H1 (cell line): ENCODE results near the gene TNFSF18.

ENCODE experiments used
- CTCF ChIP-seq, 3 experiments: IDR thresholded peaks; 1 replicate in 2 of 3; 2 replicates in 1 of 3; pipeline versions ENCODE4 v1.5.1 to v1.6.1; 2011; ENCODE audit warnings: low read length in 3 of 3, mild to moderate bottlenecking in 3 of 3, inconsistent platforms in 2 of 3, low read depth in 1 of 3, moderate library complexity in 1 of 3; ENCODE audit not compliant: insufficient read depth in 1 of 3; ENCODE audit errors: control extremely low read depth in 1 of 3
- GABPA ChIP-seq: IDR thresholded peaks from 2 replicates; pipeline ENCODE4 v1.6.1; 2011; ENCODE audit warnings: mild to moderate bottlenecking, low read length, moderate library complexity, borderline replicate concordance; ENCODE audit not compliant: insufficient read depth
- POLR2A ChIP-seq, 2 experiments: IDR thresholded peaks; 1 replicate in 1 of 2; 2 replicates in 1 of 2; pipeline ENCODE4 v1.6.1; 2011; ENCODE audit warnings: low read depth in 2 of 2, low read length in 2 of 2, mild to moderate bottlenecking in 2 of 2; ENCODE audit errors: control extremely low read depth in 1 of 2
- SP1 ChIP-seq: IDR thresholded peaks from 2 replicates; pipeline ENCODE4 v1.6.1; 2011; ENCODE audit warnings: low read depth, low read length

- TF ChIP-seq CTCF (IDR thresholded peaks at IDR 0.05; ENCODE audit: control extremely low read depth in 1 of 3, insufficient read depth in 1 of 3, low read depth in 1 of 3, low read length in 3 of 3) (no peak), POLR2A (IDR thresholded peaks at IDR 0.05; ENCODE audit: control extremely low read depth in 1 of 2, low read depth in 2 of 2, low read length in 2 of 2) (no peak), GABPA (no peak), SP1 (no peak)
Observed at GRCh38 chr1:173044656-173045055, 6.1 kb downstream of the TNFSF18 start.
